GM20000 (cell line): ENCODE data around the gene CHCHD1.
"Not testable (repeated sequence)": the region's sequence is repeated elsewhere in the genome, so short reads cannot be mapped to it uniquely, and the experiment has no call there.

Experiments used
- DNase-seq: peaks from one replicate; pipeline ENCODE4 v3.0.0; 2012; ENCODE audit warnings: low spot score
- CTCF ChIP-seq: IDR thresholded peaks from 2 replicates; pipeline ENCODE4 v1.5.1; 2012; ENCODE audit warnings: mild to moderate bottlenecking, control low read depth; ENCODE audit errors: extremely low read depth, missing control alignments

CHCHD1 gene

GRCh38 chr10:73781879-73782748, at the start of gene CHCHD1:
Gene CHCHD1 (plus strand): TSS chr10:73782048. CDS start chr10:73782076, 28 bp downstream.
- TF ChIP-seq CTCF, result no peak
- peak; percentile 89 for DNase-seq

GRCh38 chr10:73732426-73732825, 49.4 kb upstream of the CHCHD1 start:
- no peak for TF ChIP-seq CTCF
- DNase-seq, result no peak

- DNase-seq, result no peak
- TF ChIP-seq CTCF, result no peak
Measured at GRCh38 chr10:73732931-73733623, 48.8 kb upstream of the CHCHD1 start.

- DNase-seq, result no peak
Measured at GRCh38 chr10:73734028-73734720, 47.7 kb upstream of the CHCHD1 start.

GRCh38 chr10:73734796-73735305, 47.0 kb upstream of the CHCHD1 start:
- TF ChIP-seq CTCF, result no peak
- no peak for DNase-seq

More at GRCh38 chr10:73734028-73734720, 47.7 kb upstream of the CHCHD1 start:
- no peak for TF ChIP-seq CTCF

- DNase-seq, result not testable (repeated sequence)
Measured at GRCh38 chr10:73740501-73741254, 41.2 kb upstream of the CHCHD1 start.

GRCh38 chr10:73742454-73742734, 39.5 kb upstream of the CHCHD1 start:
- DNase-seq, result no peak

More at GRCh38 chr10:73742454-73742734, 39.5 kb upstream of the CHCHD1 start:
- no peak for TF ChIP-seq CTCF
